Measurements from ENCODE around the gene SWT1.

The SWT1 gene

GRCh38 chr1:185129708-185130107 lies 27.3 kb upstream of the SWT1 start:
- POLR2A ChIA-PET = no interaction called here
- DNase-seq (ENCODE audit: extremely low spot score) = no peak
- no peak for TF ChIP-seq ELF4 (IDR thresholded peaks at IDR 0.05)
- TF ChIP-seq PKNOX1 (IDR thresholded peaks at IDR 0.05) = no peak
- TF ChIP-seq CTBP1 (IDR thresholded peaks at IDR 0.05; ENCODE audit: borderline replicate concordance) = no peak
- CTCF ChIA-PET = no interaction called here

- TF ChIP-seq NFRKB (IDR thresholded peaks at IDR 0.05) (no peak), ZNF384 (IDR thresholded peaks at IDR 0.05) (no peak), SP1 (IDR thresholded peaks at IDR 0.05) (no peak), TARDBP (IDR thresholded peaks at IDR 0.05) (no peak), FOXM1 (IDR thresholded peaks at IDR 0.05; ENCODE audit: borderline replicate concordance) (no peak), SUZ12 (IDR thresholded peaks at IDR 0.05) (no peak), PKNOX1 (IDR thresholded peaks at IDR 0.05) (no peak), BHLHE40 (IDR thresholded peaks at IDR 0.05; ENCODE audit: borderline replicate concordance) (no peak), LEF1 (IDR thresholded peaks at IDR 0.05; ENCODE audit: borderline replicate concordance) (no peak), CTBP1 (IDR thresholded peaks at IDR 0.05; ENCODE audit: borderline replicate concordance) (no peak), ELF4 (IDR thresholded peaks at IDR 0.05) (no peak), ARNT (IDR thresholded peaks at IDR 0.05) (no peak), FOXA1 (IDR thresholded peaks at IDR 0.05) (no peak), FOXK2 (IDR thresholded peaks at IDR 0.05) (no peak), L3MBTL2 (conservative IDR thresholded peaks at IDR 0.05) (no peak), HDGF (IDR thresholded peaks at IDR 0.05; ENCODE audit: borderline replicate concordance) (no peak)
- CTCF ChIA-PET = no interaction called here
- no peak for DNase-seq (ENCODE audit: extremely low spot score)
- POLR2A ChIA-PET = no interaction called here
Measured at GRCh38 chr1:185132534-185132933, 24.4 kb upstream of the SWT1 start.

DNA sequence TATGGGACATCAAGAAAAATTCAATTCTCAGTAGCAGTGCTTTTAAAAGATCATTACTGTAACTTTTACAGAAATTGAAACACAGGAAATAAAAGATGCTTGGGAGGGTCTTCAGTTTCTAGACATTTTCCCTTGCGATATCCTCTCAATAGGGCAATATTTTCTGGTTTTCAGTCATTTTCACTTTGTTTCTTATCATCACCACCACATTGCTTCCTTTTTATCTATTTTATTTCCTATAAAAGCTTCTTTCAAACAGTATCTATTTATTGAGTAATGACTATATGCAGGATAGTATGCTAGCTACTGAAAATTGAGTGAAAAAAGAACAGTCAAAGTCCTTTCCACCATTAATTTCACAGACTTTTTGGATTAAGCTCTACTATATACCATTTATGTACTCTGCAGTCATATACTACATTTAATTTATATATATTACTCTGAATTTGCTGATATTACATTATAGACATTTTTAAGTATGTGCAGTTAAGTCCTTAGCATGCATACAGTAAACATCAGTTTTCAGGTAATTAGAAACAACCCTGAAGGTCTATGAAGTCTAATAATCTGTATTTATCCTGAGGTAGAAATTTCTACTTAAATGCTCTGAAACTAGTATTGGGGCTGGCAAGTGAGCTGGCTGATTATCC lies 18.9 kb upstream of the SWT1 start:
- no peak for TF ChIP-seq PKNOX1 (IDR thresholded peaks at IDR 0.05)
- no peak for TF ChIP-seq ELF4 (IDR thresholded peaks at IDR 0.05)
- no peak for TF ChIP-seq ZNF384 (IDR thresholded peaks at IDR 0.05)
- TF ChIP-seq FOXA1 (IDR thresholded peaks at IDR 0.05) = no peak
- TF ChIP-seq SUZ12 (IDR thresholded peaks at IDR 0.05) = no peak
- TF ChIP-seq CTBP1 (IDR thresholded peaks at IDR 0.05; ENCODE audit: borderline replicate concordance) = no peak
- no peak for TF ChIP-seq FOXK2 (IDR thresholded peaks at IDR 0.05)
- no peak for TF ChIP-seq FOXM1 (IDR thresholded peaks at IDR 0.05; ENCODE audit: borderline replicate concordance)
- TF ChIP-seq SP1 (IDR thresholded peaks at IDR 0.05) = no peak
- TF ChIP-seq L3MBTL2 (conservative IDR thresholded peaks at IDR 0.05) = no peak
- no peak for TF ChIP-seq ARNT (IDR thresholded peaks at IDR 0.05)
- TF ChIP-seq HDGF (IDR thresholded peaks at IDR 0.05; ENCODE audit: borderline replicate concordance) = no peak
- no peak for TF ChIP-seq TARDBP (IDR thresholded peaks at IDR 0.05)
- no peak for TF ChIP-seq LEF1 (IDR thresholded peaks at IDR 0.05; ENCODE audit: borderline replicate concordance)
- TF ChIP-seq NFRKB (IDR thresholded peaks at IDR 0.05) = no peak
- TF ChIP-seq BHLHE40 (IDR thresholded peaks at IDR 0.05; ENCODE audit: borderline replicate concordance) = no peak
- ChIA-PET POLR2A (no interaction called here), CTCF (no interaction called here)
- DNase-seq (ENCODE audit: extremely low spot score) = no peak

- ChIA-PET CTCF (no interaction called here), POLR2A (no interaction called here)
- no peak for DNase-seq (ENCODE audit: extremely low spot score)
- no peak for TF ChIP-seq HDGF (IDR thresholded peaks at IDR 0.05; ENCODE audit: borderline replicate concordance)
- TF ChIP-seq FOXK2 (IDR thresholded peaks at IDR 0.05) = no peak
- no peak for TF ChIP-seq ELF4 (IDR thresholded peaks at IDR 0.05)
- no peak for TF ChIP-seq L3MBTL2 (conservative IDR thresholded peaks at IDR 0.05)
- TF ChIP-seq LEF1 (IDR thresholded peaks at IDR 0.05; ENCODE audit: borderline replicate concordance) = no peak
- TF ChIP-seq CTBP1 (IDR thresholded peaks at IDR 0.05; ENCODE audit: borderline replicate concordance) = no peak
- no peak for TF ChIP-seq FOXM1 (IDR thresholded peaks at IDR 0.05; ENCODE audit: borderline replicate concordance)
Measured at GRCh38 chr1:185139246-185139645, 17.7 kb upstream of the SWT1 start.

GRCh38 chr1:185144233-185144632 lies 12.7 kb upstream of the SWT1 start:
- TF ChIP-seq BHLHE40 (IDR thresholded peaks at IDR 0.05; ENCODE audit: borderline replicate concordance) (no peak), L3MBTL2 (conservative IDR thresholded peaks at IDR 0.05) (no peak), FOXK2 (IDR thresholded peaks at IDR 0.05) (no peak), SP1 (IDR thresholded peaks at IDR 0.05) (no peak), CTBP1 (IDR thresholded peaks at IDR 0.05; ENCODE audit: borderline replicate concordance) (no peak), FOXM1 (IDR thresholded peaks at IDR 0.05; ENCODE audit: borderline replicate concordance) (no peak), HDGF (IDR thresholded peaks at IDR 0.05; ENCODE audit: borderline replicate concordance) (no peak), FOXA1 (IDR thresholded peaks at IDR 0.05) (no peak)
- ChIA-PET CTCF (interaction anchor here (1.3 kb wide), 1 partner anchor 26 kb away, joined by 4 read pairs; no protein-coding TSS in a partner anchor), POLR2A (no interaction called here)
- no peak for DNase-seq (ENCODE audit: extremely low spot score)

- TF ChIP-seq ELF4 (IDR thresholded peaks at IDR 0.05) = no peak
- TF ChIP-seq NFRKB (IDR thresholded peaks at IDR 0.05) = no peak
- TF ChIP-seq SUZ12 (IDR thresholded peaks at IDR 0.05) = no peak
- no peak for DNase-seq (ENCODE audit: extremely low spot score)
- ChIA-PET POLR2A (no interaction called here), CTCF (no interaction called here)
Measured at GRCh38 chr1:185151215-185151614, 5.8 kb upstream of the SWT1 start.

Measured in HEK293T (cell line).